Keratinocyte (primary cell): ENCODE results near the gene C2CD2L. TPM values are rescaled to one million over a fixed set of nuclear protein-coding genes. Genes with fewer than 3 reads are reported as not detected.
A peak's percentile ranks its signal among the peaks of the same experiment; 100 is the strongest.

Source experiments
- DNase-seq: peaks from one replicate; pipeline ENCODE4 v3.0.0-alpha.2; 2011; ENCODE audit warnings: low read depth, missing footprints, low spot score
- FAIRE-seq: peaks from 2 replicates; lab custom pipeline; 2011; peaks lifted over from hg19 to GRCh38; lab: Jason Lieb, UNC
- H2AFZ ChIP-seq: 2 replicates; pipeline ENCODE4 v1.6.0; 2012; ENCODE audit warnings: low read length, control low read depth, inconsistent platforms; ENCODE audit not compliant: control insufficient read depth
- H3K27ac ChIP-seq: 2 replicates; pipeline ENCODE4 v1.5.1; 2011; ENCODE audit warnings: low read length; ENCODE audit not compliant: control insufficient read depth, insufficient read depth
- H3K27me3 ChIP-seq: 3 replicates; pipeline ENCODE4 v1.6.0; 2011; ENCODE audit warnings: low read length; ENCODE audit not compliant: control insufficient read depth, insufficient read depth; ENCODE audit errors: extremely low read depth
- H3K36me3 ChIP-seq, 2 experiments: 2 replicates in 1 of 2; 3 replicates in 1 of 2; pipeline ENCODE4 v1.5.1; 2011; ENCODE audit warnings: low read length in 2 of 2, mild to moderate bottlenecking in 1 of 2; ENCODE audit not compliant: control insufficient read depth in 2 of 2, insufficient read depth in 2 of 2; ENCODE audit errors: extremely low read depth in 1 of 2
- H3K4me1 ChIP-seq: 3 replicates; pipeline ENCODE4 v1.5.1; 2011; ENCODE audit warnings: low read length; ENCODE audit not compliant: control insufficient read depth, insufficient read depth; ENCODE audit errors: extremely low read depth
- H3K4me2 ChIP-seq: 3 replicates; pipeline ENCODE4 v1.6.0; 2011; ENCODE audit warnings: low read depth, low read length; ENCODE audit not compliant: control insufficient read depth, insufficient read depth; ENCODE audit errors: extremely low read depth
- H3K4me3 ChIP-seq, 3 experiments: fragments of 200-600 bp in 1 of 3; sonication (generic) in 1 of 3; 2 replicates in 2 of 3; 3 replicates in 1 of 3; pipeline ENCODE4 v1.5.1; 2011 to 2016; ENCODE audit warnings: low read length in 3 of 3, mild to moderate bottlenecking in 3 of 3, control low read depth in 2 of 3, inconsistent platforms in 1 of 3, low read depth in 1 of 3, mixed read lengths in 1 of 3, mixed run types in 1 of 3, moderate library complexity in 1 of 3; ENCODE audit not compliant: control insufficient read depth in 2 of 3, insufficient read depth in 2 of 3; ENCODE audit errors: extremely low read depth in 1 of 3
- H3K79me2 ChIP-seq: 2 replicates; pipeline ENCODE4 v1.6.0; 2012; ENCODE audit warnings: low read length; ENCODE audit not compliant: control insufficient read depth, insufficient read depth
- H3K9ac ChIP-seq: 3 replicates; pipeline ENCODE4 v1.6.0; 2011; ENCODE audit warnings: low read length; ENCODE audit not compliant: control insufficient read depth, insufficient read depth; ENCODE audit errors: extremely low read depth
- H3K9me1 ChIP-seq: 3 replicates; pipeline ENCODE4 v1.6.0; 2011; ENCODE audit warnings: low read length; ENCODE audit not compliant: control insufficient read depth, insufficient read depth; ENCODE audit errors: extremely low read depth
- H3K9me3 ChIP-seq: 2 replicates; pipeline ENCODE4 v1.5.1; 2012; ENCODE audit warnings: low read depth, low read length; ENCODE audit not compliant: control insufficient read depth
- H4K20me1 ChIP-seq: 3 replicates; pipeline ENCODE4 v1.6.0; 2011; ENCODE audit warnings: low read length; ENCODE audit not compliant: control insufficient read depth, insufficient read depth; ENCODE audit errors: extremely low read depth
- CTCF ChIP-seq, 3 experiments: IDR thresholded peaks in 1 of 3; conservative IDR thresholded peaks in 1 of 3; optimal IDR thresholded peaks in 1 of 3; 2 replicates in 2 of 3; 3 replicates in 1 of 3; pipeline versions ENCODE3 to v1.5.1; 2011; ENCODE audit warnings: low read length in 3 of 3, mild to moderate bottlenecking in 3 of 3, moderate library complexity in 2 of 3, control low read depth in 1 of 3, inconsistent platforms in 1 of 3; ENCODE audit not compliant: insufficient read depth in 2 of 3; ENCODE audit errors: extremely low read depth in 1 of 3
- EZH2 ChIP-seq: IDR thresholded peaks from one replicate; pipeline ENCODE4 v1.6.1; 2012; ENCODE audit warnings: inconsistent platforms, mild to moderate bottlenecking, low read length, moderate library complexity
- dilution Hi-C: fragments of 300-500 bp; cut with MboI; formaldehyde crosslinking; loops from one replicate; pipeline ENCODE4 v1.7.0; 2020; ENCODE audit warnings: low sequenced_read_pairs; ENCODE audit not compliant: extremely low pct_ligation_motif_present
- polyA plus RNA-seq, 5 experiments: library from polyadenylated mRNA; depleted of rRNA in 3 of 5; stranded (reverse) in 3 of 5; stranded (forward) in 1 of 5; unstranded in 1 of 5; fragments of >200 nt; gene quantifications; 1 replicate in 1 of 5; 2 replicates in 3 of 5; 3 replicates in 1 of 5; pipeline versions ENCODE4 v1.2.1 to v1.2.3, GENCODE V29; 2011 to 2012; ENCODE audit warnings: missing spikeins in 2 of 5, low read depth in 1 of 5, low replicate concordance in 1 of 5

The C2CD2L gene
- polyA plus RNA-seq, 1 donor (not counting 4 experiments of a cell fraction or from before 2014, with no cell fraction given), result 2.9 TPM

- peak overlapping the region; percentile 95 for H2AFZ ChIP-seq
- peak overlapping the region; percentile 83 to 89 (median 85) for H3K4me3 ChIP-seq
- peaks cover 4 to 5% of the 10 kb centered on the region in 2 experiments for H3K36me3 ChIP-seq
- dilution Hi-C loops, result no loop called here
- no peak for TF ChIP-seq EZH2
- TF ChIP-seq CTCF (optimal IDR thresholded peaks at IDR 0.05 in 1 of 3, IDR thresholded peaks at IDR 0.05 in 1 of 3, conservative IDR thresholded peaks at IDR 0.05 in 1 of 3; ENCODE audit: extremely low read depth in 1 of 3, insufficient read depth in 2 of 3, low read length in 3 of 3), result no peak
- peaks cover 23% of the 10 kb centered on the region for H3K79me2 ChIP-seq
- H4K20me1 ChIP-seq, result no peaks in the 10 kb centered on the region
- no peak for DNase-seq
- H3K27ac ChIP-seq, result peak overlapping the region; percentile 64
- H3K9ac ChIP-seq, result peak overlapping the region; percentile 91
- peak overlapping the region; percentile 95 for H3K4me2 ChIP-seq
- no peaks in the 10 kb centered on the region for H3K27me3 ChIP-seq
- no peaks in the 10 kb centered on the region for H3K9me3 ChIP-seq
- H3K9me1 ChIP-seq, result no peaks in the 10 kb centered on the region
- peaks cover 22% of the 10 kb centered on the region for H3K4me1 ChIP-seq
- FAIRE-seq, result no peak
Measured at GRCh38 chr11:119121811-119122124, 14.6 kb downstream of the C2CD2L start.

- Histone ChIP-seq H3K4me1 (peaks cover 17% of the 10 kb centered on the region), H3K4me3 (no peak overlapping the region), H3K79me2 (peaks cover 24% of the 10 kb centered on the region), H3K9ac (no peak overlapping the region), H4K20me1 (no peaks in the 10 kb centered on the region), H3K27ac (no peak overlapping the region), H3K36me3 (peaks cover 8 to 12% of the 10 kb centered on the region in 2 experiments), H3K27me3 (no peaks in the 10 kb centered on the region), H3K4me2 (no peak overlapping the region), H3K9me1 (no peaks in the 10 kb centered on the region), H2AFZ (no peak overlapping the region), H3K9me3 (no peaks in the 10 kb centered on the region)
- dilution Hi-C loops, result no loop called here
- no peak for FAIRE-seq
- DNase-seq, result no peak
- TF ChIP-seq EZH2 (no peak), CTCF (optimal IDR thresholded peaks at IDR 0.05 in 1 of 3, IDR thresholded peaks at IDR 0.05 in 1 of 3, conservative IDR thresholded peaks at IDR 0.05 in 1 of 3; ENCODE audit: extremely low read depth in 1 of 3, insufficient read depth in 2 of 3, low read length in 3 of 3) (no peak)
Measured at GRCh38 chr11:119125821-119126220, 18.7 kb downstream of the C2CD2L start.
